Measurements from ENCODE around the gene SDK1.
A peak's percentile ranks its signal among the peaks of the same experiment; 100 is the strongest.
"Not testable (repeated sequence)": the region's sequence is repeated elsewhere in the genome, so short reads cannot be mapped to it uniquely, and the experiment has no call there.

Gene SDK1

GRCh38 chr7:4076701-4077294 is 775.7 kb downstream of the SDK1 start:
- DNase-seq (ENCODE audit: low spot score): no peak

- no peak for DNase-seq (ENCODE audit: low spot score)
These were observed 776.9 kb downstream of the SDK1 start for GRCh38 chr7:4077980-4078379.

GRCh38 chr7:4078580-4078979 is 777.5 kb downstream of the SDK1 start:
- DNase-seq (ENCODE audit: low spot score): no peak

GRCh38 chr7:4079366-4079765 is 778.3 kb downstream of the SDK1 start:
- DNase-seq (ENCODE audit: low spot score): no peak

GRCh38 chr7:4079956-4080355 is 778.9 kb downstream of the SDK1 start:
- DNase-seq (ENCODE audit: low spot score): no peak

GRCh38 chr7:4080954-4081353 is 779.9 kb downstream of the SDK1 start:
- DNase-seq (ENCODE audit: low spot score): no peak

- DNase-seq (ENCODE audit: low spot score): no peak
These were observed 782.5 kb downstream of the SDK1 start for GRCh38 chr7:4083513-4083912.

- DNase-seq (ENCODE audit: low spot score): no peak
These were observed 783.2 kb downstream of the SDK1 start for GRCh38 chr7:4084271-4084670.

- DNase-seq (ENCODE audit: low spot score): peak; percentile 38
These were observed 785.1 kb downstream of the SDK1 start for GRCh38 chr7:4085937-4086691.

GRCh38 chr7:4086723-4087122 is 785.7 kb downstream of the SDK1 start:
- DNase-seq (ENCODE audit: low spot score): no peak

GRCh38 chr7:4091767-4092166 is 790.7 kb downstream of the SDK1 start:
- no peak for DNase-seq (ENCODE audit: low spot score)

GRCh38 chr7:4093035-4093434 is 792.0 kb downstream of the SDK1 start:
- DNase-seq (ENCODE audit: low spot score): no peak

- no peak for DNase-seq (ENCODE audit: low spot score)
These were observed 792.4 kb downstream of the SDK1 start for GRCh38 chr7:4093483-4093882.

- not testable (repeated sequence) for DNase-seq (ENCODE audit: low spot score)
These were observed 793.1 kb downstream of the SDK1 start for GRCh38 chr7:4094158-4094557.

- DNase-seq (ENCODE audit: low spot score): no peak
These were observed 796.1 kb downstream of the SDK1 start for GRCh38 chr7:4097001-4097609.

GRCh38 chr7:4098169-4098568 is 797.1 kb downstream of the SDK1 start:
- DNase-seq (ENCODE audit: low spot score): no peak

- DNase-seq (ENCODE audit: low spot score): no peak
These were observed 798.6 kb downstream of the SDK1 start for GRCh38 chr7:4099651-4100050.

GRCh38 chr7:4100148-4100547 is 799.1 kb downstream of the SDK1 start:
- no peak for DNase-seq (ENCODE audit: low spot score)

GRCh38 chr7:4100691-4101090 is 799.6 kb downstream of the SDK1 start:
- no peak for DNase-seq (ENCODE audit: low spot score)

- no peak for DNase-seq (ENCODE audit: low spot score)
These were observed 801.3 kb downstream of the SDK1 start for GRCh38 chr7:4102231-4102841.

- DNase-seq (ENCODE audit: low spot score): no peak
These were observed 802.5 kb downstream of the SDK1 start for GRCh38 chr7:4103352-4104091.

GRCh38 chr7:4107839-4108238 is 806.8 kb downstream of the SDK1 start:
- no peak for DNase-seq (ENCODE audit: low spot score)

Data from germinal center (tissue), 1 donor.